ENCODE results near the gene TMEM169.

DNA sequence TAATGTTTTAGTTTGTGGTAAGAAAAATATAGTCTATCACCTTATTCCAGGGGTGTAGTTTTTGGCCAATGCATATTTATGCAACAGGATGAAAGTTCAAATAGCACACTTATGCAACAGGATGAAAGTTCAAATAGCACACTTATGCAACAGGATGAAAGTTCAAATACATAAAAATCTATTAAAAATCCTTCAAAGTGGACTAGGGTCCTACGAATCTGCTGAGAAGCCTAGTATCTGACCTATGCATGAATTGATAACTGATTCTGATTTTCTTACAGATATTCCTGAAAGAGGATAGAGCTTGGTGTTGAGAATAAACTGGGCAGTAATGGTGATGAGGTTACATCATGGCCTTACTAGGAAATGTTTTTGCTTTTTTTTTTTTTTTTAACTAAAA is 2.9 kb upstream of the TMEM169 start:
- TF ChIP-seq, protein P1, sequence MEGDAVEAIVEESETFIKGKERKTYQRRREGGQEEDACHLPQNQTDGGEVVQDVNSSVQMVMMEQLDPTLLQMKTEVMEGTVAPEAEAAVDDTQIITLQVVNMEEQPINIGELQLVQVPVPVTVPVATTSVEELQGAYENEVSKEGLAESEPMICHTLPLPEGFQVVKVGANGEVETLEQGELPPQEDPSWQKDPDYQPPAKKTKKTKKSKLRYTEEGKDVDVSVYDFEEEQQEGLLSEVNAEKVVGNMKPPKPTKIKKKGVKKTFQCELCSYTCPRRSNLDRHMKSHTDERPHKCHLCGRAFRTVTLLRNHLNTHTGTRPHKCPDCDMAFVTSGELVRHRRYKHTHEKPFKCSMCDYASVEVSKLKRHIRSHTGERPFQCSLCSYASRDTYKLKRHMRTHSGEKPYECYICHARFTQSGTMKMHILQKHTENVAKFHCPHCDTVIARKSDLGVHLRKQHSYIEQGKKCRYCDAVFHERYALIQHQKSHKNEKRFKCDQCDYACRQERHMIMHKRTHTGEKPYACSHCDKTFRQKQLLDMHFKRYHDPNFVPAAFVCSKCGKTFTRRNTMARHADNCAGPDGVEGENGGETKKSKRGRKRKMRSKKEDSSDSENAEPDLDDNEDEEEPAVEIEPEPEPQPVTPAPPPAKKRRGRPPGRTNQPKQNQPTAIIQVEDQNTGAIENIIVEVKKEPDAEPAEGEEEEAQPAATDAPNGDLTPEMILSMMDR (IDR thresholded peaks at IDR 0.05; ENCODE audit: insufficient read depth, low read depth, low read length): no peak
- no peak for TF ChIP-seq EZH2 (IDR thresholded peaks at IDR 0.05; ENCODE audit: insufficient read depth, low read length)
